Left forelimb (tissue), 1 donor: ENCODE data around the gene RAB34.

ENCODE experiments used
- DNase-seq: peaks from one replicate; pipeline ENCODE4 v3.0.0-alpha.2; 2018; ENCODE audit warnings: low spot score

RAB34 gene

GRCh38 chr17:28717578-28718332 is at the start of gene RAB34:
RAB34 (minus strand) TSS chr17:28717868; CDS start chr17:28717266, 602 bp downstream.
- peak; percentile 94 for DNase-seq

GRCh38 chr17:28765038-28765437 is 47.4 kb upstream of the RAB34 start:
- no peak for DNase-seq

- DNase-seq: no peak
Measured at GRCh38 chr17:28763804-28764266, 46.2 kb upstream of the RAB34 start.

- no peak for DNase-seq
Measured at GRCh38 chr17:28763137-28763799, 45.6 kb upstream of the RAB34 start.

- DNase-seq: no peak
Measured at GRCh38 chr17:28760601-28761562, 43.2 kb upstream of the RAB34 start.

- DNase-seq: no peak
Measured at GRCh38 chr17:28759256-28759865, 41.7 kb upstream of the RAB34 start.

GRCh38 chr17:28758411-28759121 is 40.9 kb upstream of the RAB34 start:
- no peak for DNase-seq

GRCh38 chr17:28756049-28756804 is 38.6 kb upstream of the RAB34 start:
- no peak for DNase-seq

GRCh38 chr17:28755486-28755885 is 37.8 kb upstream of the RAB34 start:
- DNase-seq: no peak

- no peak for DNase-seq
Measured at GRCh38 chr17:28751600-28752366, 34.1 kb upstream of the RAB34 start.

GRCh38 chr17:28750178-28751047 is 32.7 kb upstream of the RAB34 start:
- peak; percentile 92 for DNase-seq

- DNase-seq: no peak
Measured at GRCh38 chr17:28749516-28750177, 32.0 kb upstream of the RAB34 start.

- DNase-seq: no peak
Measured at GRCh38 chr17:28748852-28749515, 31.3 kb upstream of the RAB34 start.

- no peak for DNase-seq
Measured at GRCh38 chr17:28747801-28748750, 30.4 kb upstream of the RAB34 start.

- no peak for DNase-seq
Measured at GRCh38 chr17:28747051-28747691, 29.5 kb upstream of the RAB34 start.

- no peak for DNase-seq
Measured at GRCh38 chr17:28746611-28747050, 29.0 kb upstream of the RAB34 start.
